GM13976 (cell line): Measurements from ENCODE around the gene ANKMY1.
"Not testable (repeated sequence)": the region's sequence is repeated elsewhere in the genome, so short reads cannot be mapped to it uniquely, and the experiment has no call there.

Source experiments
- DNase-seq: peaks from one replicate; pipeline ENCODE4 v3.0.0; 2012; ENCODE audit warnings: low spot score
- in situ Hi-C: fragments of 300-500 bp; cut with MboI; formaldehyde crosslinking; loops from one replicate; pipeline ENCODE4 v1.12.0; 2022; ENCODE audit warnings: low sequenced_read_pairs, mixed read lengths, inconsistent platforms; ENCODE audit not compliant: unreplicated experiment
- TF ChIP-seq, protein P1 (sequence below): IDR thresholded peaks from 2 replicates; pipeline ENCODE4 v1.5.1; 2012; ENCODE audit warnings: borderline replicate concordance, mild to moderate bottlenecking; ENCODE audit not compliant: insufficient read depth; ENCODE audit errors: extremely low read depth, missing control alignments, control extremely low read depth

The ANKMY1 gene

DNA sequence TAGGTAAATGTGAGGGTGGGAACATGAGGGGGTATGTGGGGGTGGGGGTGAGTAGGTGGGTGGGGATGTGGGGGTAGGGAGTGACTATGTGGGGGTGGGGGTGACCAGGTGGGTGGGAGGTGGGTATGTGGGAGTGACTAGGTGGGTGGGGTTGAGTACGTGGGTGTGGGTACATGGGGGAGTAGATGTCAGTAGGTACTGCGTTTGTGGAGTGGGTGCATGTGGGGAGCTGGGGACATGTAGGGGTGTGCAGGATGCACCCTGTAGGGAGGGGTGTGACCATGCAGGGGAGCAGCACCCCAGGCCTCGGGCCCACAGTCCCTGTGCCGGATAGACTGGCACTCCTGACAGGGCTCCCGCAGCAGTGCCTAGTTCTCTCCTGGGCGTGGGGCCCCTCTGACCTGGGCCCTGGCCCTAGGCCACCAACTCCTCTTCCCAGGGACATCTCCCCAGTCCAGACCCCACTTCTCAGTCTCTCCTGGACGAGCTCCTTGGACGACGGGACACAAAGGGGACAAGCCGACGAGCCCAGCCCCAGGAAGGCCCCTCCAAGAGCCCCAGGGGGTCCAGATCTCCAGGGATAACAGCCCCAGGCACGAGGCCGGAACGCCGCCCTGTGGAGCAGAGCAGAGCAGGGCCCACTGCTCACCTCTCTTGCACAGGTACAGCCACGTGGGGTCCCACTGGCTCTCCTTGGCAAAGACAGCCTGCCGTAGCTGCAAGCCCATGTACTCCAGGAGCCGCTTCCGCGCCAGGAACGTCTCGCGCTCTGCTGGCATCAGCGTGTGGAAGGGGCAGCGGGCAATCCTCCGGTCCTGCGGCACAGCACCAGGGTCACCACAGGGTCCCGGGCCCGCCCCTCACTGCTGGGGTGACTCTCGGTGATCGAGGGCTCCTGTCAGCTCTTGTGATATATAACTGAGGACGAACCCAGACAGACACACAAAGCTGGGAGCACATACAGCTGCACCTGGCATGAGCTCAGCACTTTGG lies 58.2 kb downstream of the ANKMY1 start:
- in situ Hi-C loops, result loop anchor here (25.0 kb wide), 1 partner anchor 213 kb away; no protein-coding TSS in a partner anchor
- DNase-seq, result peak; percentile 33
- TF ChIP-seq, protein P1, sequence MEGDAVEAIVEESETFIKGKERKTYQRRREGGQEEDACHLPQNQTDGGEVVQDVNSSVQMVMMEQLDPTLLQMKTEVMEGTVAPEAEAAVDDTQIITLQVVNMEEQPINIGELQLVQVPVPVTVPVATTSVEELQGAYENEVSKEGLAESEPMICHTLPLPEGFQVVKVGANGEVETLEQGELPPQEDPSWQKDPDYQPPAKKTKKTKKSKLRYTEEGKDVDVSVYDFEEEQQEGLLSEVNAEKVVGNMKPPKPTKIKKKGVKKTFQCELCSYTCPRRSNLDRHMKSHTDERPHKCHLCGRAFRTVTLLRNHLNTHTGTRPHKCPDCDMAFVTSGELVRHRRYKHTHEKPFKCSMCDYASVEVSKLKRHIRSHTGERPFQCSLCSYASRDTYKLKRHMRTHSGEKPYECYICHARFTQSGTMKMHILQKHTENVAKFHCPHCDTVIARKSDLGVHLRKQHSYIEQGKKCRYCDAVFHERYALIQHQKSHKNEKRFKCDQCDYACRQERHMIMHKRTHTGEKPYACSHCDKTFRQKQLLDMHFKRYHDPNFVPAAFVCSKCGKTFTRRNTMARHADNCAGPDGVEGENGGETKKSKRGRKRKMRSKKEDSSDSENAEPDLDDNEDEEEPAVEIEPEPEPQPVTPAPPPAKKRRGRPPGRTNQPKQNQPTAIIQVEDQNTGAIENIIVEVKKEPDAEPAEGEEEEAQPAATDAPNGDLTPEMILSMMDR, result no peak

DNA sequence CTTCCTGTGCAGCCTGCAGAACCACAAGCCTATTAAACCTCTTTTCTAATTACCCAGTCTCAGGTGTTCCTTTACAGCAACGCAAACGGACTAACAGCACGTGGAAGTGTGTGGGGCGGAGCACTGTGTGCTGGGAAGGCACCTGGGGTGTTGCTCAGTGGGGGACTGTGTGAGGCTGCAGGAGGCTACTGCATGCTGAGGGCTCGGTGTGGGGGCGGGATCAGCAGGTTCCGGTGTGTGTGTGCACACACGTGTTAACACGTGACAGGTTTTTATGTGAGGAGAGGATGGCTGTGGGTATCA lies 58.9 kb downstream of the ANKMY1 start:
- no peak for DNase-seq
- TF ChIP-seq, protein P1, result no peak
- in situ Hi-C loops, result no loop called here

DNA sequence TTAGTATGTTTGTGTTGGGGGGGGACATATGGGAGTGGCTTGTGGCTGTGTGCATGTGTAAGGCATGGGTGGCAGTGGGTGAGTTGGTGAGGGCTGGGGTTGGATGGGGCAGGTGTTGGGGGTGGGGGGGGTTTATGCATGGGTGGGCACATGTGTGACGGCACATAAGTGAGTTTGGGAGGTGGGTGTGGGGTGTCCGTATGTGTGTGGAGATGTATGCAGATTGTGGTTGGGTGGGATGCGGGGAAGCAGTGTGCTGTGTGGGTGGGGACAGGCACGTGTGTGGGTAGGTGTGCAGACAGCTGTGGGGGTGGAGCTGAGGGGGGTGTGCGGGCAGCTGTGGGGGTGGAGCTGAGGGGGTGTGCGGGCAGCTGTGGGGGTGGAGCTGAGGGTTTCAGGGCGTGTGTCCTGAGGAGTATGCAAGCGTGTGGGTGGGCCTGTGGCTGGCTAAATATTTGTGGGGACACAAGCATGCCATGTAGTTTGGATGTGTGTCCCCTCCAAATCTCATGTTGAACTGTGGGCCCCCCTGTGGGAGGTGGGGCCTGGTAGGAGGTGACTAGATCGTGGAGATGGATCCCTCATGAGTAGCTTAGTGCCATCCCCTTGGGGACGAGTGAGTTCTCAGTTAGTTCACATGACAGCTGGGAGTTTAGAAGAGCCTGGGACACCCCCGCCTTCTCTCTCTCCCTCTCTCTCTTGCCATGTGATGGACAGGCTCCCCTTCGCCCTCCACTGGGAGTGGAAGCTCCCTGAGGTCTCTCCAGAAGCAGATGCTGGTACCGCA lies 59.4 kb downstream of the ANKMY1 start:
- in situ Hi-C loops, result no loop called here
- TF ChIP-seq, protein P1, result no peak
- peak; percentile 16 for DNase-seq

DNA sequence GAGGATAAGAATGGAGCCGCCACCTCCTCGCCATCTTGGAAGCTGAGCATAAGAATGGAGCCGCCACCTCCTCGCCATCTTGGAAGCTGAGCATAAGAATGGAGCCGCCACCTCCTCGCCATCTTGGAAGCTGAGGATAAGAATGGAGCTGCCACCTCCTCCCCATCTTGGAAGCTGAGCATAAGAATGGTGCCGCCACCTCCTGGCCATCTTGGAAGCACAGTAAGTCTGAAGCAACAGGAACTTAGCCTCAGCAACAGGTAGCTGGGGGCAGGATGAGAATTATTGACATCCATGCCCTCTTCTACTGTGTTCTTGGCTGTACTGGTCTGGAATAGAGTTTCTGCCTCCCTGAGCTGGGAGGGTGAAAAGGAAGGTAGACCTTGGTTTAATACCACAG lies 60.7 kb downstream of the ANKMY1 start:
- DNase-seq, result peak; percentile 21
- in situ Hi-C loops, result not testable (repeated sequence)

DNA sequence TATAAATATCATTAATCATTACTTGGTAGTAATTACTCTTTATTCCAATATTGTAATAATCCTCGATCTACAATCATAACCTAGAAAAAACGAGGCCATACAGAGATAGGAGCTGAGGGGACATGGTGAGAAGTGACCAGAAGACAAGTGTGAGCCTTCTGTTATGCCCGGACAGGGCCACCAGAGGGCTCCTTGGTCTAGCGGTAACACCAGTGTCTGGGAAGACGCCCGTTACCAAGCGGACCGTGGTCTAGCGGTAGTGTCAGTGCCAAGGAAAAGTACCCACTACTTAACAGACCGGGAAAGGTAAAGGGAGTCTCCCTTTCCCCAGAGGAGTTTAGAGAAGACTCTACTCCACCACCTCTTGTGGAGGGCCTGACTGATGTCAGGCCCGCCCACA lies 62.8 kb downstream of the ANKMY1 start:
- in situ Hi-C loops, DNase-seq: not testable (repeated sequence)

DNA sequence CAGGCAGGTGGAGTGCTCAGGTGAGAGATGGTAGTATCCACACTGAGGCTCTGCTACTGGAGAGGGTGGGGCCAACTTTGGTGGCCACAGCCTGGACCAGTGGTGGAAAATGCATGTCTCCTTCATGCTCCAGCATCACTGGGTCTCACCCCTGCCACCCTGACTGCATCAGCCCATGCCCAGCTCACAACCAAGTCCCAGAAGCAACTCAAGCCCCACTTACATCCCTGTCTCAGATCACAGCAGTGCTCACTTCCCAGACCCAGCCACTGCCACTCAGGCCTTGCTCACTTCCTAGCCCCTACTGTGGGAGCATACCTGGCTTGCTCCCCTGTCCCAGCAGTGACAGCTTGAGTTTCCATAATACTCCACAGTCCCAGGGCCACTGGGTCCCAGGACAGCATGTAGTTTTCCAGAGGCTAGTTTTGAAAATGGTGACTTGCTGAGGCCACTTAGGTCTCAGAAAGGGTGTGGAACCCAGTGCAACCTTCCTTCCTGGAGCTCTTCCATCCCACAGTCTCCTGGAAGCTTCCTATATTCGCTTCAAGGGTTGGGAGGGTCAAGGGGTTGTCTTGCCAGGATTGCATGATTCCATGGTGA lies 63.5 kb downstream of the ANKMY1 start:
- in situ Hi-C loops, result no loop called here
- TF ChIP-seq, protein P1, result no peak
- no peak for DNase-seq

DNA sequence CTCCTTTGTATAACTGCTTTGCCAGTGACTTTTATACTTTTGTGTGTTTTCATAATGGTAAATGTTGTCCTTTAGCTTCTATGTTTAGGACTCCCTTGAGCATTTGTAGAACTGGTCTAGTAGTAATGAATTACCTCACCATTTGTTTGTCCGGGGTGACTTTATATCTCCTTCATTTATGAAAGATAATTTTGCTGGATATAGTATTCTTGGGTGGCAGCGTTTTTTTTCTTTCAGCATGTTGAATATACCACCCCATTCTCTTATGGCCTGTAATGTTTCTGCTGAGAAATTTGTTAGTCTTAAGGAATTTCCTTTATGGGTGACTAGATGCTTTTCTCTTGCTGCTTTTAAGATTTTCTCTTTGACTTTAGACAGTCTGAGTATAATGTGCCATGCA lies 66.3 kb downstream of the ANKMY1 start:
- in situ Hi-C loops, result no loop called here
- TF ChIP-seq, protein P1, result no peak
- no peak for DNase-seq
